Spleen (tissue), 11 donors: ENCODE measurements around the gene ZNF487. TPM values are rescaled to one million over a fixed set of nuclear protein-coding genes. Genes with fewer than 3 reads are reported as not detected.
A peak's percentile ranks its signal among the peaks of the same experiment; 100 is the strongest.

Experiments used
- DNase-seq: peaks from one replicate; pipeline ENCODE4 v3.0.0-alpha.2; 2020
- H3K27ac ChIP-seq, 8 donors: fragments of 200-600 bp; sonication (generic) in 7 of 8; 1 replicate in 4 of 8; 2 replicates in 4 of 8; pipeline versions ENCODE4 v1.5.0 to v1.8.0; 2016 to 2021; ENCODE audit warnings: inconsistent platforms in 4 of 8, mild to moderate bottlenecking in 4 of 8, moderate library complexity in 1 of 8
- H3K27me3 ChIP-seq, 7 donors: fragments of 200-600 bp; sonication (generic) in 6 of 7; replicated peaks in 1 of 7; 1 replicate in 4 of 7; 2 replicates in 3 of 7; pipeline versions ENCODE4 v1.5.0 to v1.8.0; 2016 to 2021; ENCODE audit warnings: inconsistent platforms in 3 of 7, mild to moderate bottlenecking in 1 of 7
- H3K36me3 ChIP-seq, 6 donors: fragments of 200-600 bp; sonication (generic) in 5 of 6; 1 replicate in 4 of 6; 2 replicates in 2 of 6; pipeline versions ENCODE4 v1.5.0 to v1.8.0; 2016 to 2021; ENCODE audit warnings: inconsistent platforms in 2 of 6
- H3K4me1 ChIP-seq, 6 donors: fragments of 200-600 bp; sonication (generic) in 5 of 6; 1 replicate in 3 of 6; 2 replicates in 3 of 6; pipeline versions ENCODE4 v1.5.0 to v1.8.0; 2016 to 2021; ENCODE audit warnings: inconsistent platforms in 3 of 6
- H3K4me3 ChIP-seq, 8 donors: fragments of 200-600 bp; sonication (generic) in 7 of 8; 1 replicate in 4 of 8; 2 replicates in 4 of 8; pipeline versions ENCODE4 v1.5.0 to v1.8.0; 2016 to 2021; ENCODE audit warnings: inconsistent platforms in 4 of 8, mild to moderate bottlenecking in 4 of 8, moderate library complexity in 2 of 8
- H3K9me3 ChIP-seq, 8 donors: fragments of 200-600 bp; sonication (generic) in 7 of 8; 1 replicate in 4 of 8; 2 replicates in 4 of 8; pipeline versions ENCODE4 v1.5.0 to v1.8.0; 2016 to 2021; ENCODE audit warnings: inconsistent platforms in 4 of 8
- POLR2A ChIP-seq, 3 donors: fragments of 450-650 bp; IDR thresholded peaks; one replicate each; pipeline ENCODE4 v1.5.1; 2017; ENCODE audit warnings: antibody characterized with exemption in 3 of 3, mild to moderate bottlenecking in 1 of 3
- POLR2AphosphoS5 ChIP-seq, 3 donors: sonication (generic); formaldehyde crosslinking; IDR thresholded peaks; one replicate each; pipeline ENCODE4 v1.5.1; 2017; ENCODE audit warnings: antibody characterized with exemption in 3 of 3
- WGBS, 5 donors: extraction: QIAGEN DNeasy Blood & Tissue Kit in 3 of 5; methylation state at CpG; one replicate each; pipeline versions ENCODE4 v1.1.5 to v1.1.7; 2013 to 2018; 5-methylcytosine and 5-hydroxymethylcytosine counted together
- intact Hi-C: fragments of 100-400 bp; cut with DNase I; formaldehyde crosslinking; loops from one replicate; pipeline ENCODE4 v1.15.0; 2023; ENCODE audit warnings: low total_unique reads
- polyA plus RNA-seq, 3 donors: library from polyadenylated mRNA; stranded (reverse); fragments of 200-250 nt; gene quantifications; one replicate each; pipeline ENCODE4 v1.2.1, GENCODE V29; 2013
- total RNA-seq, 7 donors: library from RNA; depleted of rRNA in 3 of 7; stranded (reverse); fragments of >200 nt in 3 of 7; fragmentation: NEBNext Ultra II Directional in 4 of 7; extraction: Animal tissue kit (Norgen Biotek cat#: 25700) in 4 of 7; gene quantifications; one replicate each; pipeline versions ENCODE4 v1.1.0 to v1.2.1, GENCODE V29; 2016 to 2021
- TF ChIP-seq, protein P1 (sequence below), 11 experiments: fragments of 200-600 bp in 7 of 11; fragments of 450-650 bp in 4 of 11; sonication (generic) in 4 of 11; IDR thresholded peaks in 8 of 11; conservative IDR thresholded peaks in 3 of 11; 1 replicate in 7 of 11; 2 replicates in 4 of 11; pipeline versions ENCODE4 v1.4.0 to v1.8.0; 2016 to 2021; ENCODE audit warnings: antibody characterized with exemption in 11 of 11, inconsistent platforms in 4 of 11, mild to moderate bottlenecking in 1 of 11
- donor health status: healthy with polysubstance abuse.
- donor health status: DM: no; HTN: no; CAD: no; lungs with moderate emphysema.
- donor health status: DM: no; HTN: no; CAD: no.
- donor health status: Bipolar disorder and iron deficiency.
- donor health status: healthy.
- donor health status: DM: no; HTN: no; CAD: no.
- donor health status: DM: yes; HTN: yes; CAD: no.

ZNF487 gene
- total and polyA plus RNA-seq, 10 donors: 4.9 to 12.1 (median 7.4) TPM

DNA sequence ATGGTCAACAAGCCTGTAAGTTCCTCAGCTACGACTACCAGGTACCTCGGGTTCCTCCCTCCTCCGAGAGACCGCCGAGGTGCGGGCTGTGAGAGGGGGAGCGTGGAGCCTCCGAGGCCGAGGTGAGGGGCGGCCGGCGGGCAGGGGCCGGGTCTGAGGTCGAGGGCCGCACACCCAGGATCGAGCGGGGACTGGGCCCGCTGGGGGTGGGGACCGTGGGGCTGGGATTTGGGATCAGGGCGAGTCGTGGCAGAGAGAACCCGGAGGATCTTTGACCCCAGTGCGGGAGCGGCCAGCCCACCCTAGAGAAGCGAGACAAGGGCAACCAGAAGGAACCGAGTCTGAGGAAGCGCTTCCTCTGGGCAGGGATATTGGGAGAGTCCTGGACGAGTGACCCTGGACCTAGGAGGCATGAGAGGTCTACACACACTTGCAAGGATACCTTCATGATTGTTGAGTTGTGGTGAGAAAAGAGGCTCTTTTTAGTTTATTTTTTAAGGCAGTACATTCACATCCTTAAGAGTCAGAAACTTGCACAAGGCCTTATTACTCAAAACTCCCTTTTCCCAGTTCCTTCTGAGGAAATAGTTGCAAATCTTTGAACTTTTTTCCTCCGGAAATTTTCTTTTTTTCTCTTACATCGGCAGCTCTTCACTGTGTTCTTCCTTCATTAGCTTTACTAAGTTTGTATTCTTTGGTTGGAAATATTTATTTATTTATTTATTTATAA lies 395 bp downstream of the ZNF487 start:
- intact Hi-C loops: no loop called here

DNA sequence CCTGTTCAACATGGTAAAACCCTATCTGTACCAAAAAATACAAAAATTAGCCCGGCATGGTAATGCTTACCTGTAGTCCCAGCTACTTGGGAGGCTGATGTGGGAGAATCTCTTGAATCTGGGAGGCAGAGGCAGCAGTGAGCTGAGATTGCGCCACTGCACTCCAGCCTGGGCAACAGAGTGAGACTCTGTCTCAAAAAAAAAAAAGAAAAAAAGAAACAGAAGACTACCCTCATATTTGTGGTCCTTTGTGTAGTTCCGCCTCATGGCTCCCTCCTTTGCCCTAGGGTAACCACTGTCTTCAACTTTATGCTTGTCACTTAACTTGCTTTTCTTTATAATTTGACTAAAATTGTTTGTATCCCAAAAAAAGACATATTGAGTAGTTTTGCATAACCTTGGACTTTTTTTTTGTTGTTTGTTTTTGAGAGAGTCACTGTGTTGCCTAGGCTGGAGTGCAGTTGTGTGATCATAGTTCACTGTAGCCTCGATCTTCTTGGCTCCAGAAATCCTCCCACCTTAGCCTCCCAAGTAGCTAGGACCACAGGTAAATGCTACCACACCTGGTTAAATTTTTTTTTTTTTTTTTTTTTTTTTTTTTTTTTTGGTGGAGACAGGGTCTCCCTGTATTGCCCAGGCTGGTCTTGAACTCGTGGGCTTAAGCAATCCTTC lies 3.7 kb downstream of the ZNF487 start:
- TF ChIP-seq POLR2A (IDR thresholded peaks at IDR 0.05): no peak
- no peak for TF ChIP-seq POLR2AphosphoS5 (IDR thresholded peaks at IDR 0.05)
- TF ChIP-seq, protein P1, sequence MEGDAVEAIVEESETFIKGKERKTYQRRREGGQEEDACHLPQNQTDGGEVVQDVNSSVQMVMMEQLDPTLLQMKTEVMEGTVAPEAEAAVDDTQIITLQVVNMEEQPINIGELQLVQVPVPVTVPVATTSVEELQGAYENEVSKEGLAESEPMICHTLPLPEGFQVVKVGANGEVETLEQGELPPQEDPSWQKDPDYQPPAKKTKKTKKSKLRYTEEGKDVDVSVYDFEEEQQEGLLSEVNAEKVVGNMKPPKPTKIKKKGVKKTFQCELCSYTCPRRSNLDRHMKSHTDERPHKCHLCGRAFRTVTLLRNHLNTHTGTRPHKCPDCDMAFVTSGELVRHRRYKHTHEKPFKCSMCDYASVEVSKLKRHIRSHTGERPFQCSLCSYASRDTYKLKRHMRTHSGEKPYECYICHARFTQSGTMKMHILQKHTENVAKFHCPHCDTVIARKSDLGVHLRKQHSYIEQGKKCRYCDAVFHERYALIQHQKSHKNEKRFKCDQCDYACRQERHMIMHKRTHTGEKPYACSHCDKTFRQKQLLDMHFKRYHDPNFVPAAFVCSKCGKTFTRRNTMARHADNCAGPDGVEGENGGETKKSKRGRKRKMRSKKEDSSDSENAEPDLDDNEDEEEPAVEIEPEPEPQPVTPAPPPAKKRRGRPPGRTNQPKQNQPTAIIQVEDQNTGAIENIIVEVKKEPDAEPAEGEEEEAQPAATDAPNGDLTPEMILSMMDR (IDR thresholded peaks at IDR 0.05 in 8 of 11, conservative IDR thresholded peaks at IDR 0.05 in 3 of 11): no peak
- Histone ChIP-seq H3K36me3 (peaks cover 0 to 5% (median 0%) of the 10 kb centered on the region in 6 donors), H3K4me1 (peaks cover 3 to 52% (median 28%) of the 10 kb centered on the region in 6 donors), H3K9me3 (no peaks in the 10 kb centered on the region), H3K27me3 (no peaks in the 10 kb centered on the region), H3K27ac (peak overlapping the region in 4 of 8 donors; percentile 37 to 75 (median 64)), H3K4me3 (no peak overlapping the region)
- 78 to 91% (median 83%) methylated on average over 5 of the region's 5 CpGs for WGBS, 5 donors
- intact Hi-C loops: no loop called here
- no peak for DNase-seq

More for the DNA sequence above, 395 bp downstream of the ZNF487 start:
- TF ChIP-seq POLR2AphosphoS5 (IDR thresholded peaks at IDR 0.05): no peak
- TF ChIP-seq, protein P1 (IDR thresholded peaks at IDR 0.05 in 8 of 11, conservative IDR thresholded peaks at IDR 0.05 in 3 of 11): no peak
- TF ChIP-seq POLR2A (IDR thresholded peaks at IDR 0.05): no peak
- no peaks in the 10 kb centered on the region for H3K27me3 ChIP-seq
- H3K36me3 ChIP-seq: no peaks in the 10 kb centered on the region
- WGBS, 5 donors: 6 to 12% (median 8%) methylated on average over 23 to 30 of the region's 30 CpGs
- DNase-seq: no peak
- no peaks in the 10 kb centered on the region for H3K9me3 ChIP-seq
- H3K4me3 ChIP-seq: peak overlapping the region; percentile 47 to 83 (median 66)
- peaks cover 3 to 62% (median 36%) of the 10 kb centered on the region in 6 donors for H3K4me1 ChIP-seq
- peak overlapping the region; percentile 93 to 99 (median 98) for H3K27ac ChIP-seq

DNA sequence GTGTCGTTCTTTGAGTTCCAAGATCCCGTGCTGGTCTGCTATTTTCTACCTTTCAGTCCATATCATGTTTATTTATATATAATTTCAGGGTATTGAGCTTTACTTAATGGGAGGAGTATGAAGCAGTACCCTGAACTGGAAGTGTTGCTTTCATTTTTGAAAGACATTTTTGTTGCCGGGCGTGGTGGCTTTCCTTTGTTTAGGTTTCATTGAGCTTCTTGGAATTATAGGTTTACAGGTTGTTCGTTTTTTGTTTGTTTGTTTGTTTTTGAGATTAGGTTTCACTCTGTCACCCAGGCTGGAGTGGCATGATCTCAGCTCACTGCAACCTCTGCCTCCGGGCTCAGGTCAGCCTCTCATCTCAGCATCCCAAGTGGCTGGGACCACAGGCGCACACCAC lies 7.4 kb downstream of the ZNF487 start:
- 82 to 94% (median 90%) methylated on average over 7 of the region's 7 CpGs for WGBS, 5 donors
- peak overlapping the region in 1 of 8 donors; percentile 26 for H3K27ac ChIP-seq
- peaks cover 0 to 7% (median 0%) of the 10 kb centered on the region in 8 donors for H3K9me3 ChIP-seq
- intact Hi-C loops: no loop called here
- no peaks in the 10 kb centered on the region for H3K27me3 ChIP-seq
- peaks cover 0 to 29% (median 15%) of the 10 kb centered on the region in 6 donors for H3K4me1 ChIP-seq
- H3K36me3 ChIP-seq: peaks cover 0 to 14% (median 0%) of the 10 kb centered on the region in 6 donors
- DNase-seq: no peak
- no peak for TF ChIP-seq POLR2AphosphoS5 (IDR thresholded peaks at IDR 0.05)
- TF ChIP-seq POLR2A (IDR thresholded peaks at IDR 0.05): no peak
- TF ChIP-seq, protein P1 (IDR thresholded peaks at IDR 0.05 in 8 of 11, conservative IDR thresholded peaks at IDR 0.05 in 3 of 11): no peak
- H3K4me3 ChIP-seq: no peak overlapping the region
